HCEC 1CT (cell line): ENCODE measurements around the gene KCTD17.

Experiments used
- DNase-seq: peaks from one replicate; pipeline ENCODE4 v3.0.0-alpha.2; 2017

The KCTD17 gene

DNA sequence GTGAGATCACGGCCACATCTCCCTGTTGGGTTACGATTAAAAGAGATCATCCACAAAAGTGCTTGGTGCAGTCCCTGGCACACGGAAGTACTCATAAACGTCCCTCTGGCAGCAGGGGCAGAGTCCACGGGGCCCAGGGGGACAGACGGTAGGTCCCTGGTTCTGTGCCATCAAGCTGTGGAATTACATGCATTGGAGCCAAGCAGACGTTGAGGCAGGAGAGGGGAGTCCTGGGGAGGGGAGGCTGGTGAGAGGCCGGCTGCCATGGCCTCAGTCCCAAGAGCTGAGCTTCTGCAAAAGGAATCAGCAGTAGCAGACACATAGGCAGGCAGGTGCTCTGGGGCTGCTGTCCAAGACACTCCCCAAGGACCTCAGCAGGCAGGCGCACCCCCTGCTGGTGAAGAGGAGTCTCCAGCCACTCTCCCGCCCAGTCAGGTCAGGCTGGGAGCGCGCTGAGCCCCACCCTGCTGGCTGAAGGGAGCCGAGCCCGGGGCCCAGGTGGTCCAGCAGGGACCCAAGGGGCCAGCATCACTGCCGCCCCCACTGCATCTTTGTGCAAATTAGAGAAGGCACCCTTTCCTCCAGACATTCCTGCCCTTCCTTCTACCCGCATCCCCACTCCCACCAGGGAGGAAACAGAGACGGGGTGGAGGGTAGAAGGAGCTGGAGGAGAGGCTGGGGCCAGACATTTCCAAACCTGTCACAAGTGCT lies 7.6 kb upstream of the KCTD17 start:
- DNase-seq, result peak; percentile 41

DNA sequence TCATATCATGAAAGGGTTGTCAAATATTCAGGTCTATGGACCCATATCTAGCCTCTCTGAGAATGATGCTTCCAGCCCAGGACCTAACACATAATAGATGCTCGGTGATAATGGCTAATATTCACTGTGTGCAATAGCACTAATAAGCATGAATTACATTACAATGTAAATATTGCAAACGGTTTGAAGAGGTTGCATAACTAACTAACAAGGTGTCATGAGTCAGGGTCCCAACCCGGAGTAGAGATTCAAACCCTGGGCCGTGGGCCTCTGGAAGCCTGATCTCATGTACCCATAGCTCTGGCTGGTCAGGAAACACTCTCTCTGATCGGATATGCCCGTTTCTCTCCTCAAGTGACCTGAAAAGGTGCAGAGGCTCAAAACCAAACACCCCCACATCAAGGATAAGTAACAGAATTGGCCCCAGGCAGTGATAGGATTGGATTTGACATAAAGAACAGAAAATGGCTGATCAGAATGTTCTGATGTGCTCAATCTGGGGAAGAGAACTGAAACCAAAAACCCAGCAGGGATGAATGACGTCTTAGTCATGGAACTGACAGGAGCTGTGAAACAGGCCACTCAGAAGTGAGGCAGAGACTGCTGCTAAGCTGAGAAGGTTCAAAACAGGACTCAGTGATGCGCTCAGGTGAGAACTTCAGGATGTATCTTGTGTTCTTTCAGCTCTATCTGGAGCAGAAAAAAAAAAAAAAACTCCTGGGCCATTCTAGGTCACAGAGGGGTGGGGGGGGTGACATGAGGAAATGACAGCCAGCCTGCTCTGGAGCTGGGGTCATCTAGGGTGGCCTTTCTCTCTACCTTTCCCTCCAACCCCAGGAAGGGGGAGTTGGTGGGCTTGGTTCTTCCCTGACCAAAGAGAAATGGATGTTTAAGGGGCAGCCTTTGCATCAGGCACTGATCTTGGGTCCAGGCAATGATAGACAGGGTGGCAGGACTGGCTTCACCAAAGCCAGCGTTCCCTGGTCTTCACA lies 6.6 kb upstream of the KCTD17 start:
- DNase-seq, result peak; percentile 7

DNA sequence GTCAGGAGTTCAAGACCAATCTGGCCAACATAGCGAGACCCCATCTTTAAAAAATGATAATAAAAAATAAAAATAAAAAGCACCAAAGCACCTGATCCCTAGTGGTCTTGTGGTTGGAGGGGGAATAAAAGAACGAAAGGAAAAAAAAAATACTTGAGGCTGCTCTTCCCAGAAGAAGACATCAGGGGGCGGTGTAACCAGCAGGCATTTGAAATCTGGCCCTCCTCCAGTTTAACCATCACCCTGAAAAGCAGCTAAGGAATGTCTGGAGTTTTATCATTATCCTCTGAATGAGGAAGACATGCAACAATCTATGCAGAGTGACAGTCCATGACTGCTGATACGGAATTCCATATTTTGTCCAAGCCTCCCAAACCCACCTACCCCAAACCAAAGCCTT lies 5.6 kb upstream of the KCTD17 start:
- DNase-seq, result peak; percentile 29

DNA sequence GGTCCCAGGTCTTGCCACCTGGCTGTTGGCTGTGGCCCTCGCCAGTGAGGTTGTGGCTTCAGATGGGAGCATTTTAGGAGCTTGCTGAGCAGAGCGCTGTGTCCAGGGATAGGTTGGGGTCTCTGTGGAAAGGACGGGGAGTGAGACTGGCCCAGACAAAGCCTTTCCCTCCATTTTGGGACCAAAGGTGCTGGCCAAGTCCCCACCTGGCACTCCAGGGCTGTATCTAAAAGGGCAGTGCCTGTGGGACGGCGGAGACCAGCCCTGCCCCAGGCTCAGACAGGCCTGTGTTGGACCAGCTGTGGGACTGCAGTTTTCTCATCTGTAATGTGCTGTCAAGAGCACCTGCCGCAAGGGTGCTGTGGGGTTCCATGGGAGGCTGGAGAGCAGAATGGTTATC lies 5.0 kb upstream of the KCTD17 start:
- no peak for DNase-seq

DNA sequence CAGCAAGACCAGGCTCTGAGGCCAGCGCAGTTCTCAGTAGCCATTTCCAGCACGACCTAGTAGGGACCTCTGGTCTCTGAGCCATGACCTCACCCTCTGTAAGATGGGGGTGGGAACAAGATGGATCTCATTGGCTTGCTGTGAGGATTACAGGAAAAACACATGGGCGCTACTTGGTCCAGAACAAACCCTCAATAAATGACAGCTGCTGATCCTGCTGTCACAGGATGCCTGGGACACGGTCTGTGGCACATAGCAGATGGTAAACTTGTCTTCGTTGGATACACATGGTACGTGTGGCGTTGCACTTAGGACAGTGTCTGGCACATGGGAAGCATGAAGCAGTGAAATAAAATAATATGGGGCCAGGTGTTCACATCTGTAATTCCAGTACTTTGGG lies 4.5 kb upstream of the KCTD17 start:
- DNase-seq, result no peak

DNA sequence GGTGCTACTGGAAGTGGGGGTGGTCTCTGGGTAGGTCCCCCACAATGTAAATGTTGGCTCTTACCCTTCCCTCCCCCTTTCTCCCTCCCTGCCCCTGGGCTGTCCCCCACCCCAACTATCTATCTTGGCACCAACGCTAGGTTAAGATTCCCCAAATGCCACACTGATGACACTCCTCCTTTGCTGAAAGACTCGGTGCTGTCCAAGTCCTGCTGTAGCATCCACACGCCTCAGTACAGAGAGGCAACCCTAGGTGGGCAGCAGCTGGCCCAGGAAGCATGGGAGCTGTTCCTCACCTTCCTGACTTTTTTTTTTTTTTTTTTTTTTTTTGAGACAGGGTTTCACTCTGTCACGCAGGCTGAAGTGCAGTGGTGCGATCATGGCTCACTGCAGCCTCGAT lies 3.4 kb upstream of the KCTD17 start:
- DNase-seq, result no peak

DNA sequence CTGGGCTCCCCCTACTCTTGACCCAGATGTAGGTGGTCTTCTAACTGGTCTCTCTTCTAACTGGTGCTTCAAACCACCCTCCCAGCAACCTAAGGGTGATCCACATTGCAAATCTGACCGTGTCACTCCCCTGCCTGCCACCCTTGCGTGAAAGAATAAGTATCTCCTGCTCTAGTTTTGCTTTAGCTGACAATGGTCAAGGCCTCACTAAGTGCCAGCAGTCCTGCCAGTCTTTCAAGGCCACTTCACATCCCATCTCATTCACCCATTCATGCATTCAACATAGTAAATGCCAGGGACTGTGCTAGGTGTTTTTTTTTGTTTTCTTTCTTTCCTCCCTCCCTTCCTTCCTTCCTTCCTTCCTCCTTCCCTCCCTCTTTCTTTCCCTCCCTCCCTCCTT lies 2.3 kb upstream of the KCTD17 start:
- DNase-seq, result no peak

DNA sequence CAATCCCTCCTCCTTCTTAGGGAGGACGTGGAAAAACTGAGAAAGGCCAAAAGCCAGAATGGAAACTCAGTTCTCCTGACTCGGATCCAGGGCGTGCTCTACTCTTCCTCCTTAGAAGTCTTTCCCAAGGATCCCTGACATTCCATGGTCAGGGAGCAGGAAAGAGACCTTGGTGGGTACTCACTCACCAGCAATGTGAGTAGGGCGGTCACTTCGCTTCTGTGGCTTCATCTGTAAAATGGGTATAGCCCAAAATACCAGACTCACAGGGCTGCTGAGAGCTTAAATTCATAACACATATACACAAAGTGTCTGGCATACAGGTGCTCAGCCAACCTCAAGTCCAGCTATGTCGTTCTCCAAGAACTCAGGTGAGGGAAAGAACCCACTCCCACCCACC lies 629 bp upstream of the KCTD17 start:
- DNase-seq, result no peak

DNA sequence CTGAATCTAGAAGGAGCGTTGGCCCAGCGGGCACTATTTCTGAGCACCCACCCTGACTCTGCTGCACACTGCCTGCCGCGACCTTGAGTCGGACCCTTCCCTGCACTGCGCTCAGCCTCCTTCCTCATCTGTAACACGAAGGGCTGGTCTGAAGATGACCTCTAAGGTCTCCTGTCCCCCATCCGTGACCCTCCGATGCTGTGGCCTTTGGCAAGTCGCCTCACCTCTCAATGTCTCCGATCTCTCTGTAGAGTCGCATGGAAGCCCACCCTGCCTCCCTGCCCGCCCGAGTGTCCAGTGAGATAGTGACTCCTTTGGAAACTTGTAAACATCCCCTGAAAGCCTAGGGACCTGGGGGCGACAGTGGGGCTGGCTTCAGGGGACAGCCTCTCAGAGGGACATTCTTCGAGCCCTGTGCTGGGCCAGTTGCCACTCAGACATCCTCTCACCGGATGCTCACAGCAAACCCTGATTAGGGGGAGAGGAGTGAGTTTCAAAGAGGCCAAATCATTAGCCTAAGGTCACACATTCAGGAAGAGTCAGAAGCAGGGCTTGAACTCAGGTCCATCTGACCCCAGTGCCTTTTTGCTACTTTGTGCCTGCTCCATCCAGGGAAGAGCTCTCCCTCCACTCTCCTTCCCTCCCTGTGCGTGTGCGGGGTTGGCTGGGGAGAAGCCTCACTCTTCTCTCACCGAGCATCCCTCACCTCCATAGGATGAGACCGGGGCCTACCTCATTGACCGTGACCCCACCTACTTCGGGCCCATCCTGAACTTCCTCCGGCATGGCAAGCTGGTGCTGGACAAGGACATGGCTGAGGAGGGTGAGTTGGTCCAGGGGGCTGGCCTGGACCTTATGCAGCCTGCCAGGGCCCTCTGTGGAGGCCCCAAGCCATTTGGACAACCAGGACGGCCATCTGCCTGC lies 1.1 kb downstream of the KCTD17 start:
- DNase-seq, result no peak

DNA sequence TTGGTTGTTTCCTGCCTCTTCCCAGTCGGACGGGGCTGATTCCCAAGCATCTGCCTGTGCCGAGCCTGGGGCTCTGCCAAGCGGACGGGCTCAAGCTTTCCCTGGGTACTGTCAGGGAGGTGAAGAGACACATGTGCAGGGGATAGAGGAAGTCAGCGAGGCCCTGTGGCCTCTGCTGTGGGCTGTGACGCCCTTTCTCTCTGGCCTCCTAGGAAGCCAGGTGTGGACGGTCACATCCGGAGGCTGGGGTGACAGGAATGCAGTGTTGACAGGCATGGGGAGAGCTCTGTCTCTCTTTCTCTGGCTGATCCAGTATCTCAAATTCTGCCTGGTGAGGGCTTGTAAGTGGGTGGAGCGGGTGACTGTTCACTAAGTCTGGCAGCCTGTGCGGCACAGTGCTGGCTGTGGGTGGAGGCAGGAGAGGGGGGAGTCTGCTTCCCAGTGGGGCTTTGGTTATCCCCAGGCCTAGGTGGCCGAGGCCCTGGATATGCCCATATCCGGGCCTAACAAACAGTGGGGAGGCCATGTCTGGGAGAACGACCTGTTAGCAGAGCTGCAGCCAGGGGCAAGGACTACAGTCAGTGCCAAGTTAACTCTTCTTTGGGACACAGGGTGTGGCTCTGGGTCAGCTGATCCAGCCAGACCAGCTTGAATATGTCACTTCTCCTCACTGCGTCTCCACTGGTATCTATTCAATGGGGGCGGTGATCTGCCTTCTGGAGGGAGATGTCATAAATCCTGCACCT lies 1.9 kb downstream of the KCTD17 start:
- no peak for DNase-seq

DNA sequence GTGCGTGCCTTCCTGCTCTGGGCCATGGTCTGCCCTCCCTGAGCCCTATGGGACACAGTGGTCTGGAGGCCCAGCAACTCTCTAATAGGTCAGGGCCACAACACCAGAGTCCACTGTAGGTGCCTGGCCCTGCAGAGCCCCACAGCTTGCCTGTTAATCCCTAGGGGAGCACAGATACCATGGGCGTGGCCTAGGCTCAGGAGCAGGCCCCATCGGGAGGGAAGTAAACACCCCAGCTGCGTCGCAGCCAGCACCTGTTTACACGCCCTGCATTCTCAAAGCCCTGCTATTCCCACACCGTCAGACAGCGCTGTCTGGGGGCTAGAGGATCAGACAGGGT lies 2.5 kb downstream of the KCTD17 start:
- DNase-seq, result no peak

DNA sequence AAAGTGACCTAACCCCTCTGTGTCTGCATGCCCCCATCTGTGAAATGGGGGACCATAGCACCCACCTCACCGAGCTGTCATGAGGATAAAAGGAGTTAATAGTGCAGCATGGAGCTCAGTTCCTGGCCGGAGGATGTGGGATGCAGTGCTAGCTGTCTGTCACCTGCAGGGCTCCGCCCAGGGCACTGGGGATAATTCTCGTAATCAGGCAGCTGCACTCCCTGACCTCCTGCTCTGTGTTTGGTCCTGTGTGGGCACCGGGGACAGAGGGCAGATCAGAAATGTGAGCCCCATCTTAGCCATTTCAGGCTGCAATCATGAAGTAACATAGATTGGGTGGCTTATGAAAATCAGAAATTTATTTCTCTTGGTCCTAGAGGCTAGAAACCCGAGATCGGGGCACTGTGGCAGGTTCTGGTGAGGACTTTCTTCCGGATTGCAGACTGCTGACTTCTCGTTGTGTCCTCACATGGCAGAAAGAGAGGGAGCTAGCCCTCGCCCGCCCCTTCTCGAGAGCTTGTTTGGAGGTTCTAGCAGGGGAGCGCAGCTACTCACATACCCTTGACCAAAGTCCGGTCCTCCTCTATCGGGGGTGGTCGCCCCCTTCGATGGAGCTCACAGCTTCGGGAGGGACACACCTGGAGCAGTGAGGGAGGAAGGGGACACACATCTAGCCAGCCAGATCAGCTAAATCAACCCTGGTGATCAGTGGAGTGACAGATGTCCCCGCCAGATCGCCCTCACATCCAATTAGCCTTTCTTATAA lies 3.2 kb downstream of the KCTD17 start:
- no peak for DNase-seq

DNA sequence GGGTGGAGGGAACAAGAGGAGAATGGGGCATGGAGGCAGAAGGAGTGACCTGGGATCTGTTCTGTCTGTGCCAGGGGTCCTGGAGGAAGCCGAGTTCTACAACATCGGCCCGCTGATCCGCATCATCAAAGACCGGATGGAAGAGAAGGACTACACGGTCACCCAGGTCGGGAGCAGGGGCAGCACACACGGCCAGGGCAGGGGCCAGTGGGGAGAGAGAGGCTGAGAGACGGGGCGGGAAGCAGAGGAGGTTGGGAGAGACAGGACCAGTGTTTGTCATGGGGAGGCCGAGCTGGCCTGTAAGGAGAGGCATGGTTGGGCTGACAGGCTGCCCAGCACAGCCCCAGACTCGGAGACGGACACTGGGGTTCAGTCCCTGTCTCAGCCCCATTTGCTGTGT lies 4.7 kb downstream of the KCTD17 start:
- no peak for DNase-seq

DNA sequence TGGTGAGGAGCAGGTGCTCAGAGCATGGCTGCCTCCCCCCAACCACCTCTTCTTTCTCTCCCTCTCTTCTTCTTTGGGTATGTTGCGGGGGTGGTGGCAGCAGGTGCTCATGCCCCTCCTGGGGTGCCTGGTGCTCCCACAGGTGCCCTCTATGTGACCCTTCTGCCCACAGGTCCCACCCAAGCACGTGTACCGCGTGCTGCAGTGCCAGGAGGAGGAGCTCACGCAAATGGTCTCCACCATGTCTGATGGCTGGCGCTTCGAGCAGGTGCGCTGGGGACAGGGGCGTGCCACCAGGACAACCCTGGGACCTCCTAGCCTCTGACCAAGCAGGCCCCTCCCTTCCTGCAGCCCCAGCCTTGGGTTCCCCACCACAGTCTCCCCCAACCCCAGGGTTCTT lies 5.7 kb downstream of the KCTD17 start:
- DNase-seq, result no peak

DNA sequence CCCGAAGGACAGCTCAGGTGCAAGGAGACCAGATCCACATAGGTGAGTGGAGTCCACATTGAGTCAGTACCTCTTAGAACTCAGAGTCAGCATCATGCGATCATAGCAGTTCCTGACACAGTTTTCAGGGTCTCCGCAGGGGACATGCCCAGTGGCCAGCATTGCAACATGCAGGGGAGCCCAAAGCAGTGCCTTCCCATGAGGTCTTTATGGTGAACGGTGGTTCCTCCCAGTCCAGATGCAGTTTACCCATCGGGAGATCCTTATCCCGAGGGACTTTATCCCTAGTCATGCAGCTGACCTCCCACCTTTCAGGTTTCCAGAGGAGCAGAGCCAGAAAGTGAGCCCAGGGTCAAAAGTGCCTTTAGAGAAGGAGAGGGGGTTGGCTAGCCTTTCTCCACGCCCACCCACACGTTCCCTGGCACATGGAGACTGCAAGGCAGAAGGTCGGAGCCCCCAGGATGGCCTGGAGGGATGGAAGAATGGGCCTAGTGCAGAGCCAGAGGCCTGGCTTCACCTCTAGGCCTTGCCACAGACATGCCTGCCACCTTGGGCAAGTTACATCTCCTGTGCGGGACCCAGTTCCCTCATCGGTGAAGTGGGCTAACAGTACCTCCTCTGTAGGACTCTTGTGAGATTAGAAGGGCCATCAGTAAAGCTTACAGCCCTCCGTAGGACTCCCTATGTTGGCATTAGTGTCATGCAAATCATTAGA lies 6.4 kb downstream of the KCTD17 start:
- no peak for DNase-seq

DNA sequence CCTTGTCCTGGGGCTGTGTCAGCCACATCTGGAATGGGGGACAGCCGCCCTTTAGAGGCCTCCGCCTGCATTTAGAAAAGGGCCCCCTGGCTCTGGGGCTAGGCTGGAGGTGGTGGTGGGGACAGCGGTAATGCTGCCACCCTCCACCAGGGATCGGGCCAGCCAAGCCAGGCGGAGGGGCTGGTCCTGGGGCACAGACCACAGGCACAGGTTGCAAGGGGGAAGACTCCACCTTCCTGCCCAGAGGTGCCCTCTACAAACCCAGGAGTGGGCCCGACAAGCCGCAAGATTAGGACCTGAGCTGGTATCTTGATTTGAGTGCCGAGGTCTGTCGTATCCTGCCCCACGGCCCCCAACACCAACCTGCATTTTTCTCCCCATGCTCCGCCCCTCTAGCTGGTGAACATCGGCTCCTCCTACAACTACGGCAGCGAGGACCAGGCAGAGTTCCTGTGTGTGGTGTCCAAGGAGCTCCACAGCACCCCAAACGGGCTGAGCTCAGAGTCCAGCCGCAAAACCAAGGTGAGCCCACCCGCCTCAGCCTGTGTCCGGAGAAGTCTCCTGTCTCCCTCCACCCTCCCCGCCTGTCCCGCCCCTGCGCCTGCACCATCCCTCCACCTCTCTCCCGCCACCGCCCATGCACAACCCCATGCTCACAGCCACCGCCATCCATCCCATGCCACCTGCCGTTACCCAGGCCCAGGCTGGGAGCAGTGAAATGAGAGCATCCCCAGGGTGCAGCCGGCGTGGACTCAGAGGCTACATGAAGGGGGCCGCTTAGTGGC lies 7.6 kb downstream of the KCTD17 start:
- no peak for DNase-seq

DNA sequence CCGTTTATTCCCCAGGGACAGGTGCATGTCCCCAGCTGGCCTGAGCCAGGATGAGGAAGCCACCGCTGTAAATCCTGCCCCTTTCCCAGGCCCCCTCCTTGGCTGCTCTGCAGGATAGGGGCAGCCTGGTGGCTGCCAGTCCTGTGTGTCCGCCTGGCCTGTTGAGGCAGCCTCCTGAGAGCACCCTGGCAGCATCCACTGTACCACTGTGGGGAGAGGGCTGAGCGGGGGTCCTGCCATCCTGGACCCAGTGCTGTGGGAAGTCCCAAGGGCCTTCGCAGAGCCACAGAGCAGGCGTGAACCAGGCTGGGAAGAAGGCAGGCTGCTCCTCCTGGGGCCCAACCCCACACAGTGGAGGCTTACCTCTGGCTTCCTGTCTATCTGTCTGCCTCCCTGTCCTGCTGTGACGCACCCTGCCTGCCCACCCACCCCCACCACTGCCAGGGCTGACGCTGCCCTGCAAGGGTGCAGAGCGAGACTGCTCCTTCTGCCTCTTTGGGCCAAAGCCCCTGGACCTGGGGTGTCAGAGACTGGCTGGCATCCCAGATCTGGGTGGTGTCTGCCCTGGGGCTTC lies 8.4 kb downstream of the KCTD17 start:
- DNase-seq, result no peak

DNA sequence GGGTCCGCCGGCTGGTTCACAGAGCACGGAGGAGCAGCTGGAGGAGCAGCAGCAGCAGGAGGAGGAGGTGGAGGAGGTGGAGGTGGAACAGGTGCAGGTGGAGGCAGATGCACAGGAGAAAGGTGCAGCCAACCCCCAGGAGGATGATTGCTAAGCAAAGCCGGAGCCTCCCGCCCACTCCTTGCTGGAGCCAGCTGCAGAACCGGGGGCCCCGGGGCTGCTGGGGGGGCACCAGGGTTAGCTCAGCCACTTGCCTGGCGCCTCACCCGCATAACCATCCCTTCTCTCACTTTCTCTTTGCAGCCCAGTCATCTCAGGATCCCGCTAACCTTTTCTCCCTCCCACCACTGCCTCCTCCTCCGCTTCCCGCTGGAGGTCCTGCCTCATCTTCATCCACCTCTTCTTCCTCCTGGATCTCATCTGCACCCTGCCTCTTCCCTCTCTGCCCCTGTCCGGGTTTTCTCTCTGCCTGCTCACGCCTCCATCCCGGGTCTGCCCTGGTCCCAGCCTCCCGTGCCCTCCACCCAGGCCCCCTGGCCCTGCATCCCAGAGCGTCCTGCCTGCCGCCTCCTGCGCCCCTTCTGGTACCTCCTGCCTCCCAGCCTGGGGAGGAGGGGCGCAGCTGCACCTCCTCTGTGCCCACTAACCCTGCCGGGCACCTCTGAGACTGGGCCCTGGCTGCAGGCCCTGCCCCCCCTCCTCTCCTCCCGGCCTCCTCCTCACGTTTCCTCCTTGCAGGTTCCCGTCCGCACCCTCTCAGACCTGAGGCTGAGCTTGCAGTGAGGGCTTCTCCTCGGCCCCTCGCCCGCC lies 9.5 kb downstream of the KCTD17 start:
- no peak for DNase-seq
